Naive thymus-derived CD4-positive, alpha-beta T cell (primary cell): ENCODE data around the gene NPC1. TPM values are rescaled to one million over a fixed set of nuclear protein-coding genes. Genes with fewer than 3 reads are reported as not detected.

ENCODE experiments used
- ATAC-seq: fragments of 150-1000 bp; cut with Tn5 transposase; 2 replicates; pipeline ENCODE4 v1.10.0; 2021; ENCODE audit warnings: mild to moderate bottlenecking, moderate library complexity
- CTCF ChIA-PET: fragments of 350-600 bp; sonication (Branson Sonifier 250); formaldehyde crosslinking; loops from one replicate; lab custom pipeline; 2021; ENCODE audit warnings: antibody characterized with exemption; lab: Charles Lee
- POLR2A ChIA-PET: fragments of 350-600 bp; sonication (Branson Sonifier 250); formaldehyde crosslinking; loops from one replicate; lab custom pipeline; 2021; ENCODE audit warnings: antibody characterized with exemption, inconsistent platforms; lab: Charles Lee
- DNase-seq, 9 donors: peaks; one replicate each; pipeline versions ENCODE4 v3.0.0 to v3.0.0-alpha.2; 2020 to 2022; ENCODE audit warnings: mixed read lengths in 1 of 9
- H3K27ac ChIP-seq: one replicate; pipeline ENCODE4 v1.7.0; 2013; ENCODE audit warnings: mild to moderate bottlenecking, low read depth, low read length, moderate library complexity
- H3K27me3 ChIP-seq, 2 donors: one replicate each; pipeline ENCODE4 v1.7.0; 2013; ENCODE audit warnings: low read length in 2 of 2, mild to moderate bottlenecking in 2 of 2, moderate library complexity in 2 of 2; ENCODE audit not compliant: control insufficient read depth in 2 of 2, insufficient read depth in 2 of 2
- H3K36me3 ChIP-seq, 3 experiments: 1 replicate in 2 of 3; 2 replicates in 1 of 3; pipeline ENCODE4 v1.7.0; 2013; ENCODE audit warnings: low read length in 3 of 3, mild to moderate bottlenecking in 3 of 3, moderate library complexity in 1 of 3; ENCODE audit not compliant: insufficient read depth in 3 of 3, control insufficient read depth in 2 of 3
- H3K4me1 ChIP-seq, 2 donors: one replicate each; pipeline ENCODE4 v1.7.0; 2013; ENCODE audit warnings: low read length in 2 of 2, mild to moderate bottlenecking in 2 of 2, moderate library complexity in 1 of 2; ENCODE audit not compliant: control insufficient read depth in 2 of 2, insufficient read depth in 2 of 2
- H3K4me3 ChIP-seq: 2 replicates; pipeline ENCODE4 v1.7.0; 2013; ENCODE audit warnings: mild to moderate bottlenecking, low read length
- H3K9me3 ChIP-seq, 3 experiments: 1 replicate in 2 of 3; 2 replicates in 1 of 3; pipeline ENCODE4 v1.7.0; 2013; ENCODE audit warnings: low read length in 3 of 3; ENCODE audit not compliant: control insufficient read depth in 2 of 3
- H3K27ac Mint-ChIP-seq, 9 donors: one replicate each; pipeline ENCODE4 v1.8.0; 2020 to 2022; ENCODE audit warnings: mixed read lengths in 9 of 9, mild to moderate bottlenecking in 8 of 9, moderate library complexity in 5 of 9, inconsistent platforms in 2 of 9
- H3K27me3 Mint-ChIP-seq, 5 donors: one replicate each; pipeline ENCODE4 v1.8.0; 2021 to 2022; ENCODE audit warnings: mixed read lengths in 5 of 5, mild to moderate bottlenecking in 1 of 5
- H3K36me3 Mint-ChIP-seq, 5 donors: one replicate each; pipeline ENCODE4 v1.8.0; 2020 to 2022; ENCODE audit warnings: mixed read lengths in 5 of 5, mild to moderate bottlenecking in 3 of 5, inconsistent platforms in 1 of 5
- H3K4me1 Mint-ChIP-seq, 7 donors: one replicate each; pipeline ENCODE4 v1.8.0; 2020 to 2022; ENCODE audit warnings: mixed read lengths in 7 of 7, mild to moderate bottlenecking in 3 of 7, inconsistent platforms in 1 of 7
- H3K4me3 Mint-ChIP-seq, 10 donors: one replicate each; pipeline ENCODE4 v1.8.0; 2020 to 2022; ENCODE audit warnings: mild to moderate bottlenecking in 10 of 10, mixed read lengths in 10 of 10, moderate library complexity in 6 of 10, inconsistent platforms in 2 of 10
- H3K9me3 Mint-ChIP-seq, 11 donors: one replicate each; pipeline ENCODE4 v1.8.0; 2020 to 2022; ENCODE audit warnings: mixed read lengths in 11 of 11, mild to moderate bottlenecking in 4 of 11, inconsistent platforms in 1 of 11, moderate library complexity in 1 of 11
- intact Hi-C, 2 donors: fragments of 100-400 bp; cut with micrococcal nuclease; formaldehyde crosslinking; loops; one replicate each; pipeline ENCODE4 v1.15.1; 2023
- polyA plus RNA-seq, 2 donors: library from polyadenylated mRNA; unstranded; fragments of 300-500 nt; fragmentation: Illumina TruSeq; gene quantifications; one replicate each; pipeline ENCODE4 v1.2.3, GENCODE V29; 2021
- total RNA-seq, 6 experiments: library from RNA in 5 of 6; stranded (reverse) in 5 of 6; gene quantifications; 1 replicate in 5 of 6; 2 replicates in 1 of 6; pipeline ENCODE4 v1.2.3 and lab custom pipeline; 2021 to 2026

Gene NPC1
- total and polyA plus RNA-seq, 7 experiments from 2014 or later = 4.6 to 49.3 (median 29.9) TPM

DNA sequence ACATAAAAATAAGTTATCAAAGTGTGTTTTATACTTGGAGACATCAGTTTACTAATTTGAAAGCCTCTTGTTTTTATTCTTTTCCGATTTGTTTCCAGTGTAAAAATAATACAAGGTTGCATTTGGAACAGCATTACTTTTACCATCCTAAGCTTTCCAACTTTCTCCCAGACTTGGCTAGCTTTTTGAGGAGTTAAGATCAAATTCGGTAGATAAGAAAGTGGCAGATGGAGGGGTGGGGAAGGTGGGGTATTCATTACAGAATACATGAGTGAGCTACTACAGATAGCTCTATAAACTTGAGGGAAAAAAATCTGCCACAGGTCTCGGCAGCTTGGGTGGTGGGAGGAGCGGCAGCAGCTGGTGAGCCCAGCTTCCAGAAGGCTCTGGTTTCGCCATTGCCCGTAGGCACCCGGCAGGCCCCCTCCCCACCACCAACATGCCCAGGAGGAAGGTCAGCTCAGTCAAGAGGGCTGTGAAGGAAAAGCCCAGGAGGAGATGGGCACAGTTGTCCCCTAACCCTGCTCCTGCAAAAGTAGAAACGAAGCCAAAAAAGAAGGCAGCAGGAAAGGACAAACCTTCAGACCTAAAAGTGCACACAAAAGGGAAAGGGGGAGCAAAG is 101.6 kb downstream of the NPC1 start:
- H3K9me3 Mint-ChIP-seq = no peaks in the 10 kb centered on the region
- Histone ChIP-seq H3K27ac (no peak overlapping the region), H3K4me3 (no peak overlapping the region), H3K36me3 (peaks cover 0 to 22% (median 6%) of the 10 kb centered on the region in 3 experiments), H3K27me3 (no peaks in the 10 kb centered on the region), H3K9me3 (no peaks in the 10 kb centered on the region), H3K4me1 (no peaks in the 10 kb centered on the region)
- ChIA-PET POLR2A (interaction anchor here (0.7 to 1.4 kb wide), 3 partner anchors 10 to 31 kb away, joined by 3 to 4 read pairs (median 3); partner anchors contain the start of gene RIOK3), CTCF (no interaction called here)
- peaks cover 0 to 15% (median 8%) of the 10 kb centered on the region in 5 donors for H3K36me3 Mint-ChIP-seq
- H3K27me3 Mint-ChIP-seq = no peaks in the 10 kb centered on the region
- H3K4me3 Mint-ChIP-seq = no peak overlapping the region
- no peak for ATAC-seq
- H3K4me1 Mint-ChIP-seq = peaks cover 6 to 26% (median 23%) of the 10 kb centered on the region in 7 donors
- H3K27ac Mint-ChIP-seq = peak overlapping the region in 1 of 9 donors; percentile 84
- intact Hi-C loops = loop anchor here in 1 of 2 donors (5.0 kb wide), 1 partner anchor 32 kb away; the partner anchor contains the start of gene RIOK3
- DNase-seq = no peak

Other genes starting within 250 kb of the NPC1 start
- gene RIOK3, start 133.2 kb downstream of the NPC1 start, total RNA-seq = 100 to 1,000 TPM in 2 of 5 experiments, 10 to 100 TPM in 3; 74.0 to 153 (median 78.2) TPM
- 10 to 100 TPM; 31.3 to 34.3 TPM for gene RIOK3, start 133.2 kb downstream of the NPC1 start, polyA plus RNA-seq
- 10 to 100 TPM; 45.7 to 59.7 (median 50.0) TPM for gene RMC1, start 83.0 kb downstream of the NPC1 start, total RNA-seq
- gene RMC1, start 83.0 kb downstream of the NPC1 start, polyA plus RNA-seq = 10 to 100 TPM; 23.1 to 39.9 TPM
- gene ANKRD29, start 76.4 kb upstream of the NPC1 start, total RNA-seq = under 1 TPM in 3 of 5 experiments, not detected in 2; 0.11 to 0.24 (median 0.17) TPM
- gene ANKRD29, start 76.4 kb upstream of the NPC1 start, polyA plus RNA-seq = under 1 TPM; 0.18 to 0.58 TPM
- gene LAMA3, start 102.9 kb upstream of the NPC1 start, total RNA-seq = under 1 TPM in 1 of 5 experiments, not detected in 4; 0.22 TPM
- gene LAMA3, start 102.9 kb upstream of the NPC1 start, polyA plus RNA-seq = not detected